CD14-positive monocyte (primary cell): ENCODE data around the gene ZNF827. TPM values are rescaled to one million over a fixed set of nuclear protein-coding genes. Genes with fewer than 3 reads are reported as not detected.

Source experiments
- DNase-seq, 3 donors: peaks; one replicate each; pipeline ENCODE4 v3.0.0-alpha.2; 2011 to 2022
- H2AFZ ChIP-seq: 2 replicates; pipeline ENCODE4 v1.6.0; 2012; ENCODE audit warnings: mild to moderate bottlenecking, low read depth, low read length, inconsistent platforms; ENCODE audit not compliant: insufficient read depth, poor library complexity, severe bottlenecking
- H3K27ac ChIP-seq, 2 donors: 1 replicate in 1 of 2; 2 replicates in 1 of 2; pipeline ENCODE4 v1.5.1; 2012 to 2013; ENCODE audit warnings: low read length in 2 of 2, control low read depth in 1 of 2, inconsistent platforms in 1 of 2, low read depth in 1 of 2, mild to moderate bottlenecking in 1 of 2
- H3K27me3 ChIP-seq, 2 donors: one replicate each; pipeline versions ENCODE4 v1.6.0 to v1.6.1; 2011 to 2013; ENCODE audit warnings: low read length in 2 of 2; ENCODE audit not compliant: control insufficient read depth in 2 of 2, insufficient read depth in 2 of 2
- H3K36me3 ChIP-seq, 2 donors: replicated peaks in 1 of 2; 1 replicate in 1 of 2; 2 replicates in 1 of 2; pipeline versions ENCODE4 v1.5.1 to v1.6.1; 2012 to 2013; ENCODE audit warnings: low read length in 2 of 2, control low read depth in 1 of 2, inconsistent platforms in 1 of 2, mild to moderate bottlenecking in 1 of 2; ENCODE audit not compliant: insufficient read depth in 2 of 2, control insufficient read depth in 1 of 2
- H3K4me1 ChIP-seq, 2 donors: 1 replicate in 1 of 2; 2 replicates in 1 of 2; pipeline versions ENCODE4 v1.5.1 to v1.6.1; 2012 to 2013; ENCODE audit warnings: low read length in 2 of 2, control low read depth in 1 of 2, inconsistent platforms in 1 of 2, mild to moderate bottlenecking in 1 of 2, moderate library complexity in 1 of 2; ENCODE audit not compliant: insufficient read depth in 2 of 2, control insufficient read depth in 1 of 2
- H3K4me2 ChIP-seq: replicated peaks from 2 replicates; pipeline ENCODE3; 2012; ENCODE audit warnings: low read length, moderate library complexity, mild to moderate bottlenecking; ENCODE audit not compliant: poor library complexity, severe bottlenecking; ENCODE audit errors: extremely low read depth
- H3K4me3 ChIP-seq, 3 experiments: fragments of 200-600 bp in 1 of 3; sonication (generic) in 1 of 3; replicated peaks in 1 of 3; 1 replicate in 2 of 3; 2 replicates in 1 of 3; pipeline ENCODE4 v1.5.1; 2011 to 2013; ENCODE audit warnings: low read length in 3 of 3, mild to moderate bottlenecking in 3 of 3, control low read depth in 2 of 3, low read depth in 2 of 3, inconsistent platforms in 1 of 3, moderate library complexity in 1 of 3
- H3K79me2 ChIP-seq: 2 replicates; pipeline ENCODE4 v1.6.0; 2012; ENCODE audit warnings: mild to moderate bottlenecking, control low read depth, inconsistent platforms, low read length, moderate library complexity; ENCODE audit not compliant: insufficient read depth
- H3K9ac ChIP-seq: 2 replicates; pipeline ENCODE4 v1.6.0; 2017; ENCODE audit warnings: low read length, mild to moderate bottlenecking; ENCODE audit not compliant: insufficient read depth, poor library complexity, severe bottlenecking
- H3K9me3 ChIP-seq, 2 donors: replicated peaks in 1 of 2; 1 replicate in 1 of 2; 2 replicates in 1 of 2; pipeline versions ENCODE4 v1.5.1 to v1.6.1; 2012 to 2013; ENCODE audit warnings: low read length in 2 of 2, control low read depth in 1 of 2; ENCODE audit not compliant: control insufficient read depth in 1 of 2, insufficient read depth in 1 of 2
- H4K20me1 ChIP-seq: 2 replicates; pipeline ENCODE4 v1.6.0; 2012; ENCODE audit warnings: mild to moderate bottlenecking, low read length, control low read depth, moderate library complexity; ENCODE audit not compliant: insufficient read depth
- H3K27ac Mint-ChIP-seq, 7 donors: one replicate each; pipeline ENCODE4 v1.8.0; 2020; ENCODE audit warnings: mild to moderate bottlenecking in 7 of 7, mixed read lengths in 7 of 7, moderate library complexity in 6 of 7, inconsistent platforms in 2 of 7
- H3K27me3 Mint-ChIP-seq, 3 donors: one replicate each; pipeline ENCODE4 v1.8.0; 2021 to 2022; ENCODE audit warnings: low read depth in 3 of 3, mild to moderate bottlenecking in 3 of 3, mixed read lengths in 3 of 3, moderate library complexity in 3 of 3, inconsistent platforms in 1 of 3
- H3K36me3 Mint-ChIP-seq, 2 donors: one replicate each; pipeline ENCODE4 v1.8.0; 2020; ENCODE audit warnings: mixed read lengths in 2 of 2, inconsistent platforms in 1 of 2, mild to moderate bottlenecking in 1 of 2
- H3K4me1 Mint-ChIP-seq: one replicate; pipeline ENCODE4 v1.8.0; 2020; ENCODE audit warnings: mild to moderate bottlenecking, mixed read lengths
- H3K4me3 Mint-ChIP-seq, 2 donors: one replicate each; pipeline ENCODE4 v1.8.0; 2020; ENCODE audit warnings: mild to moderate bottlenecking in 2 of 2, mixed read lengths in 2 of 2, moderate library complexity in 1 of 2
- H3K9me3 Mint-ChIP-seq, 7 donors: one replicate each; pipeline ENCODE4 v1.8.0; 2020 to 2022; ENCODE audit warnings: mixed read lengths in 7 of 7, mild to moderate bottlenecking in 6 of 7, moderate library complexity in 6 of 7, inconsistent platforms in 2 of 7
- CTCF ChIP-seq: fragments of 200-600 bp; IDR thresholded peaks from one replicate; pipeline ENCODE4 v1.8.0; 2022; ENCODE audit warnings: antibody characterized with exemption, mild to moderate bottlenecking
- WGBS: methylation state at CpG from one replicate; pipeline ENCODE4 v1.1.5; 2013; ENCODE audit warnings: missing lambda C conversion rate; ENCODE audit not compliant: insufficient coverage; 5-methylcytosine and 5-hydroxymethylcytosine counted together
- intact Hi-C, 2 donors: fragments of 100-400 bp; cut with micrococcal nuclease; formaldehyde crosslinking; loops; one replicate each; pipeline versions ENCODE4 v1.15.0 to v1.15.1; 2023
- polyA plus RNA-seq, 3 donors: library from polyadenylated mRNA; depleted of rRNA in 1 of 3; unstranded in 2 of 3; stranded (reverse) in 1 of 3; fragments of 300-500 nt in 2 of 3; fragments of >200 nt in 1 of 3; fragmentation: Illumina TruSeq in 2 of 3; gene quantifications; 1 replicate in 2 of 3; 2 replicates in 1 of 3; pipeline ENCODE4 v1.2.3, GENCODE V29; 2012 to 2021

Gene ZNF827
- polyA plus RNA-seq, 3 donors, result 0.04 TPM; not detected in 2

- no peak overlapping the region for H3K27ac Mint-ChIP-seq
- no peaks in the 10 kb centered on the region for H3K79me2 ChIP-seq
- no peak for DNase-seq
- no peaks in the 10 kb centered on the region for H3K9me3 Mint-ChIP-seq
- no peaks in the 10 kb centered on the region for H3K9me3 ChIP-seq
- TF ChIP-seq CTCF, result no peak
- no peak overlapping the region for H3K4me3 ChIP-seq
- H3K4me2 ChIP-seq, result no peak overlapping the region
- H3K4me1 ChIP-seq, result no peaks in the 10 kb centered on the region
- no peaks in the 10 kb centered on the region for H4K20me1 ChIP-seq
- H3K27ac ChIP-seq, result no peak overlapping the region
- no peak overlapping the region for H3K4me3 Mint-ChIP-seq
- intact Hi-C loops, result no loop called here
- H2AFZ ChIP-seq, result no peak overlapping the region
- H3K36me3 ChIP-seq, result no peaks in the 10 kb centered on the region
- WGBS, result no CpG with 5 or more reads among the region's 2 CpGs
- H3K27me3 ChIP-seq, result no peaks in the 10 kb centered on the region
- H3K36me3 Mint-ChIP-seq, result no peaks in the 10 kb centered on the region
- H3K9ac ChIP-seq, result no peak overlapping the region
- H3K27me3 Mint-ChIP-seq, result peaks cover 0 to 2% (median 2%) of the 10 kb centered on the region in 3 donors
- no peaks in the 10 kb centered on the region for H3K4me1 Mint-ChIP-seq
Observed at GRCh38 chr4:145723336-145723735, 215.3 kb downstream of the ZNF827 start.

- intact Hi-C loops, result no loop called here
- Histone ChIP-seq H3K4me1 (no peaks in the 10 kb centered on the region), H3K27me3 (no peaks in the 10 kb centered on the region), H3K27ac (no peak overlapping the region), H4K20me1 (no peaks in the 10 kb centered on the region), H3K9ac (no peak overlapping the region), H3K4me2 (no peak overlapping the region), H3K4me3 (no peak overlapping the region), H2AFZ (no peak overlapping the region), H3K36me3 (no peaks in the 10 kb centered on the region), H3K79me2 (no peaks in the 10 kb centered on the region), H3K9me3 (no peaks in the 10 kb centered on the region)
- no peak overlapping the region for H3K27ac Mint-ChIP-seq
- no peak overlapping the region for H3K4me3 Mint-ChIP-seq
- no peaks in the 10 kb centered on the region for H3K36me3 Mint-ChIP-seq
- no peaks in the 10 kb centered on the region for H3K4me1 Mint-ChIP-seq
- TF ChIP-seq CTCF, result no peak
- H3K27me3 Mint-ChIP-seq, result peaks cover 0 to 2% (median 2%) of the 10 kb centered on the region in 3 donors
- 83% methylated on average over 1 of the region's 1 CpG for WGBS
- DNase-seq, result no peak
- H3K9me3 Mint-ChIP-seq, result no peaks in the 10 kb centered on the region
Observed at GRCh38 chr4:145722561-145722960, 216.1 kb downstream of the ZNF827 start.
